Activated CD8-positive, alpha-beta T cell treated with anti-CD3 and anti-CD28 coated beads for 36 hours (primary cell): ENCODE data around the gene ILF3. TPM values are rescaled to one million over a fixed set of nuclear protein-coding genes. Genes with fewer than 3 reads are reported as not detected.

Source experiments
- ATAC-seq: fragments of 200-7000 bp; cut with Tn5 transposase; one replicate; pipeline ENCODE4 v1.10.0; 2021; ENCODE audit warnings: mild to moderate bottlenecking, moderate library complexity
- CTCF ChIA-PET: fragments of 350-600 bp; sonication (Branson Sonifier 250); formaldehyde crosslinking; loops from one replicate; lab custom pipeline; 2021; ENCODE audit warnings: antibody characterized with exemption; lab: Charles Lee
- POLR2A ChIA-PET: fragments of 350-600 bp; sonication (Branson Sonifier 250); formaldehyde crosslinking; loops from one replicate; lab custom pipeline; 2021; ENCODE audit warnings: antibody characterized with exemption; lab: Charles Lee
- DNase-seq: peaks from one replicate; pipeline ENCODE4 v3.0.0-alpha.2; 2020
- H3K27ac Mint-ChIP-seq: one replicate; pipeline ENCODE4 v1.8.0; 2021; ENCODE audit warnings: mild to moderate bottlenecking, mixed read lengths
- H3K27me3 Mint-ChIP-seq: one replicate; pipeline ENCODE4 v1.8.0; 2021; ENCODE audit warnings: mixed read lengths
- H3K36me3 Mint-ChIP-seq: one replicate; pipeline ENCODE4 v1.8.0; 2021; ENCODE audit warnings: low read depth, mixed read lengths
- H3K4me1 Mint-ChIP-seq: one replicate; pipeline ENCODE4 v1.8.0; 2021; ENCODE audit warnings: low read depth, mixed read lengths
- H3K4me3 Mint-ChIP-seq: one replicate; pipeline ENCODE4 v1.8.0; 2021; ENCODE audit warnings: mild to moderate bottlenecking, moderate library complexity, mixed read lengths
- H3K9me3 Mint-ChIP-seq: one replicate; pipeline ENCODE4 v1.8.0; 2021; ENCODE audit warnings: mixed read lengths
- CTCF ChIP-seq: fragments of 200-600 bp; IDR thresholded peaks from one replicate; pipeline ENCODE4 v1.8.0; 2022; ENCODE audit warnings: antibody characterized with exemption, mild to moderate bottlenecking
- intact Hi-C: fragments of 100-400 bp; cut with micrococcal nuclease; formaldehyde crosslinking; loops from one replicate; pipeline ENCODE4 v1.10.0; 2022
- total RNA-seq, 2 experiments: library from RNA; stranded (reverse); gene quantifications; one replicate each; pipeline ENCODE4 v1.2.3, GENCODE V29; 2021

Gene ILF3
- total RNA-seq, 2 experiments from 2014 or later, result 435 to 450 TPM

GRCh38 chr19:10682397-10683063 lies 28.4 kb downstream of the ILF3 start:
- Mint-ChIP-seq H3K27ac (no peak overlapping the region), H3K27me3 (no peaks in the 10 kb centered on the region), H3K4me1 (no peaks in the 10 kb centered on the region), H3K4me3 (no peak overlapping the region), H3K9me3 (no peaks in the 10 kb centered on the region), H3K36me3 (peaks cover 52% of the 10 kb centered on the region)
- intact Hi-C loops, result no loop called here
- no peak for ATAC-seq
- DNase-seq, result no peak
- ChIA-PET CTCF (interaction anchor here (1.0 to 1.7 kb wide), 2 partner anchors 13 to 129 kb away, joined by 3 to 5 read pairs; no protein-coding TSS in a partner anchor), POLR2A (interaction anchor here (0.9 to 2.7 kb wide), 12 partner anchors 9 to 31 kb away, joined by 3 to 13 read pairs (median 7); partner anchors contain the start of gene QTRT1)
- TF ChIP-seq CTCF, result no peak

- no peaks in the 10 kb centered on the region for H3K4me1 Mint-ChIP-seq
- TF ChIP-seq CTCF, result no peak
- no peak overlapping the region for H3K27ac Mint-ChIP-seq
- ATAC-seq, result no peak
- CTCF ChIA-PET, result no interaction called here
- no peaks in the 10 kb centered on the region for H3K9me3 Mint-ChIP-seq
- H3K4me3 Mint-ChIP-seq, result no peak overlapping the region
- H3K36me3 Mint-ChIP-seq, result peaks cover 51% of the 10 kb centered on the region
- POLR2A ChIA-PET, result interaction anchor here (0.9 to 2.7 kb wide), 10 partner anchors 9 to 32 kb away, joined by 3 to 13 read pairs (median 7); partner anchors contain the start of gene QTRT1
- H3K27me3 Mint-ChIP-seq, result no peaks in the 10 kb centered on the region
- intact Hi-C loops, result no loop called here
- DNase-seq, result no peak
Observed at GRCh38 chr19:10683064-10683426, 28.9 kb downstream of the ILF3 start.

DNA sequence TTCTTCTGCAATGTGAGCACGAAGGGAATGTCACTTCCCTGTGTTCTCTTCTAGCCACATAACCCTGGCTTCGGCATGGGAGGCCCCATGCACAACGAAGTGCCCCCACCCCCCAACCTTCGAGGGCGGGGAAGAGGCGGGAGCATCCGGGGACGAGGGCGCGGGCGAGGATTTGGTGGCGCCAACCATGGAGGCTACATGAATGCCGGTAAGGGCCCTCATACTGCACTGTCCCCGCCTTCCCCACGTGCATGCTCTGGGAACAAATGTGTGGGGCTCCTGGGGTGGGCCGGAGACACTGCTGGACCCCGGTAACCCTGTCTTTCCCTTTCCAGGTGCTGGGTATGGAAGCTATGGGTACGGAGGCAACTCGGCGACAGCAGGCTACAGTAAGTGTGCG lies 29.4 kb downstream of the ILF3 start:
- no peaks in the 10 kb centered on the region for H3K9me3 Mint-ChIP-seq
- intact Hi-C loops, result no loop called here
- no peak overlapping the region for H3K27ac Mint-ChIP-seq
- no peaks in the 10 kb centered on the region for H3K27me3 Mint-ChIP-seq
- no peak for ATAC-seq
- H3K4me1 Mint-ChIP-seq, result no peaks in the 10 kb centered on the region
- CTCF ChIA-PET, result no interaction called here
- POLR2A ChIA-PET, result interaction anchor here (0.9 to 2.7 kb wide), 10 partner anchors 9 to 32 kb away, joined by 3 to 13 read pairs (median 6); partner anchors contain the start of gene QTRT1
- peaks cover 50% of the 10 kb centered on the region for H3K36me3 Mint-ChIP-seq
- no peak for TF ChIP-seq CTCF
- H3K4me3 Mint-ChIP-seq, result no peak overlapping the region
- DNase-seq, result no peak

GRCh38 chr19:10685210-10685609 lies 31.1 kb downstream of the ILF3 start:
- H3K36me3 Mint-ChIP-seq, result peaks cover 49% of the 10 kb centered on the region

More at GRCh38 chr19:10685210-10685609, 31.1 kb downstream of the ILF3 start:
- POLR2A ChIA-PET, result no interaction called here
- DNase-seq, result no peak
- H3K4me3 Mint-ChIP-seq, result no peak overlapping the region
- H3K4me1 Mint-ChIP-seq, result no peaks in the 10 kb centered on the region
- CTCF ChIA-PET, result interaction anchor here (1.4 kb wide), 1 partner anchor 16 kb away, joined by 3 read pairs; the partner anchor contains the start of gene QTRT1
- no peak for ATAC-seq
- H3K9me3 Mint-ChIP-seq, result no peaks in the 10 kb centered on the region
- intact Hi-C loops, result no loop called here
- no peak overlapping the region for H3K27ac Mint-ChIP-seq
- H3K27me3 Mint-ChIP-seq, result no peaks in the 10 kb centered on the region
- no peak for TF ChIP-seq CTCF
